ENCODE results near the gene ZGPAT. TPM values are rescaled to one million over a fixed set of nuclear protein-coding genes. Genes with fewer than 3 reads are reported as not detected.

Gene ZGPAT
- total and polyA plus RNA-seq, 10 of the 15 experiments (the other 5 are each of a cell fraction or from before 2014, with no cell fraction given), result 0.58 to 52.9 (median 18.0) TPM

DNA sequence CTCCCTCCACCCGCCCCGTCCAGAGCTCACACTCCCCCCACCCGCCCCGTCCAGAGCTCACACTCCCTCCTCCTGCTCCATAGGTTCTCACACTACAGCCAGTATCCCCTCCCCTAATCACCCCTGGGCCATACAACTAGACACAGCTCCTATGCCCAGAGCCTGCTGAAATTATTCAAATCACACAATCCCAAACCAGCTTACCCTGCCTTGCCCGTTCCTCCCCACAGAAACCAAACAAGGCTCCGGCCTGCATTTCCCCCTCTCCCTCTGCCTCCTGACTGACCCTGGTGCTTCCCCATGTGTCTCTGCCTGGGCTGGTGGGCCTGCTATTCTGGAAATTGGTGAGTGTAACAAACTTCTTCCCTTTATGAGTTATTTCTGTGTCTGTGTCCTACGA is 50.3 kb downstream of the ZGPAT start (continued):
- TF ChIP-seq, protein P1, sequence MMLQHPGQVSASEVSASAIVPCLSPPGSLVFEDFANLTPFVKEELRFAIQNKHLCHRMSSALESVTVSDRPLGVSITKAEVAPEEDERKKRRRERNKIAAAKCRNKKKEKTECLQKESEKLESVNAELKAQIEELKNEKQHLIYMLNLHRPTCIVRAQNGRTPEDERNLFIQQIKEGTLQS (IDR thresholded peaks at IDR 0.05; ENCODE audit: borderline replicate concordance, extremely low read depth, low read depth, low read length), result no peak

DNA sequence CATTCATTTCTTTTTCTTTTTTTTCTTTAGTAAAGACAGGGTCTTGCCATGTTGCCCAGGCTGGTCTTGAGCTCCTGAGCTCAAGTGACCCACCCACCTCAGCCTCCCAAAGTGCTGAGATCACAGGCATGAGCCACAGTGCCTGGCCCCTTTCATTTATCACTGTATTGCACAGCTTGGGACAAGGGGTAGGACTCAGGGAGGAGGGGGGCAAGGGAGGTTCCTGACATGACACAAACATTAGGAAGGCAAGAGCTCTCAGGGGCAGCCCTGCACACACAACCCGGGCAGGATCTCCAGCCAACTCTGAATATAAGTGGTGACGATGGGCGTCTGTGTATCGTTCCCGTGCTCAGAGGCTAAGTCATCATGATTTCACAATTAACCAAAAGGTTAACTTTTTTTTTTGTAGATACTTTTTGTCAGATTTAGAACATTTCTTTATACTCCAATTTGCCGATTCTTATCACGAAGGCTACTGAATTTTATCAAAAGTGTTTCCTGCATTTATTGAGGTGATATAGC is 51.6 kb downstream of the ZGPAT start:
- DNase-seq (ENCODE audit: low read depth, low spot score), result no peak
- ChIA-PET CTCF (interaction anchor here (0.6 to 0.9 kb wide), 3 partner anchors 77 to 967 kb away, joined by 3 read pairs; no protein-coding TSS in a partner anchor), RAD21 (ENCODE audit: unreplicated experiment) (no interaction called here), SMC1A (ENCODE audit: uncharacterized antibody, unreplicated experiment) (interaction anchor here (1.5 kb wide), 1 partner anchor 27 kb away, joined by 4 read pairs; no protein-coding TSS in a partner anchor), POLR2A (interaction anchor here (0.7 kb wide), 1 partner anchor 459 kb away, joined by 3 read pairs; no protein-coding TSS in a partner anchor)
- Histone ChIP-seq H4K20me1 (ENCODE audit: control insufficient read depth, insufficient read depth) (no peaks in the 10 kb centered on the region), H3K4me1 (ENCODE audit: control insufficient read depth, insufficient read depth, low read length) (no peaks in the 10 kb centered on the region), H3K27me3 (replicated peaks in 1 of 2; ENCODE audit: control insufficient read depth in 2 of 2, insufficient read depth in 2 of 2, low read length in 1 of 2) (peaks cover 0 to 2% of the 10 kb centered on the region in 2 experiments; a peak in 1 of 4 replicates), H3K36me3 (ENCODE audit: control insufficient read depth in 2 of 2, insufficient read depth in 2 of 2, low read length in 1 of 2) (no peaks in the 10 kb centered on the region), H3K4me3 (no peak overlapping the region), H3K9me3 (replicated peaks; ENCODE audit: control insufficient read depth, insufficient read depth, low read length) (no peaks in the 10 kb centered on the region), H3K27ac (ENCODE audit: control insufficient read depth, insufficient read depth) (no peak overlapping the region), H3K79me2 (ENCODE audit: control insufficient read depth, insufficient read depth, low read length) (no peaks in the 10 kb centered on the region), H3K9ac (ENCODE audit: control insufficient read depth, insufficient read depth, low read length) (no peak overlapping the region), H2AFZ (ENCODE audit: control insufficient read depth, low read depth, low read length) (no peak overlapping the region), H3K4me2 (ENCODE audit: control insufficient read depth, insufficient read depth) (no peak overlapping the region)
- no peak for FAIRE-seq
- no peak for ATAC-seq
- in situ Hi-C loops (cut with MboI) (no loop called here), intact Hi-C loops (cut with micrococcal nuclease; ENCODE audit: unreplicated experiment) (no loop called here)
- WGBS (ENCODE audit: insufficient coverage, insufficient replicate concordance, low lambda C conversion rate, missing lambda C conversion rate), result 74% methylated on average over 7 of the region's 7 CpGs
- no TSS peak for BruUV-seq (replicated peaks)
- no peak for TF ChIP-seq MXI1 (IDR thresholded peaks at IDR 0.05; ENCODE audit: low read depth, low read length)
- TF ChIP-seq, protein P2, sequence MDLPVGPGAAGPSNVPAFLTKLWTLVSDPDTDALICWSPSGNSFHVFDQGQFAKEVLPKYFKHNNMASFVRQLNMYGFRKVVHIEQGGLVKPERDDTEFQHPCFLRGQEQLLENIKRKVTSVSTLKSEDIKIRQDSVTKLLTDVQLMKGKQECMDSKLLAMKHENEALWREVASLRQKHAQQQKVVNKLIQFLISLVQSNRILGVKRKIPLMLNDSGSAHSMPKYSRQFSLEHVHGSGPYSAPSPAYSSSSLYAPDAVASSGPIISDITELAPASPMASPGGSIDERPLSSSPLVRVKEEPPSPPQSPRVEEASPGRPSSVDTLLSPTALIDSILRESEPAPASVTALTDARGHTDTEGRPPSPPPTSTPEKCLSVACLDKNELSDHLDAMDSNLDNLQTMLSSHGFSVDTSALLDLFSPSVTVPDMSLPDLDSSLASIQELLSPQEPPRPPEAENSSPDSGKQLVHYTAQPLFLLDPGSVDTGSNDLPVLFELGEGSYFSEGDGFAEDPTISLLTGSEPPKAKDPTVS (IDR thresholded peaks at IDR 0.05; ENCODE audit: low read depth, low read length), result no peak
- TF ChIP-seq, protein P3, sequence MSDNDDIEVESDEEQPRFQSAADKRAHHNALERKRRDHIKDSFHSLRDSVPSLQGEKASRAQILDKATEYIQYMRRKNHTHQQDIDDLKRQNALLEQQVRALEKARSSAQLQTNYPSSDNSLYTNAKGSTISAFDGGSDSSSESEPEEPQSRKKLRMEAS (IDR thresholded peaks at IDR 0.05; ENCODE audit: low read depth, low read length), result no peak
- TF ChIP-seq, protein P4, sequence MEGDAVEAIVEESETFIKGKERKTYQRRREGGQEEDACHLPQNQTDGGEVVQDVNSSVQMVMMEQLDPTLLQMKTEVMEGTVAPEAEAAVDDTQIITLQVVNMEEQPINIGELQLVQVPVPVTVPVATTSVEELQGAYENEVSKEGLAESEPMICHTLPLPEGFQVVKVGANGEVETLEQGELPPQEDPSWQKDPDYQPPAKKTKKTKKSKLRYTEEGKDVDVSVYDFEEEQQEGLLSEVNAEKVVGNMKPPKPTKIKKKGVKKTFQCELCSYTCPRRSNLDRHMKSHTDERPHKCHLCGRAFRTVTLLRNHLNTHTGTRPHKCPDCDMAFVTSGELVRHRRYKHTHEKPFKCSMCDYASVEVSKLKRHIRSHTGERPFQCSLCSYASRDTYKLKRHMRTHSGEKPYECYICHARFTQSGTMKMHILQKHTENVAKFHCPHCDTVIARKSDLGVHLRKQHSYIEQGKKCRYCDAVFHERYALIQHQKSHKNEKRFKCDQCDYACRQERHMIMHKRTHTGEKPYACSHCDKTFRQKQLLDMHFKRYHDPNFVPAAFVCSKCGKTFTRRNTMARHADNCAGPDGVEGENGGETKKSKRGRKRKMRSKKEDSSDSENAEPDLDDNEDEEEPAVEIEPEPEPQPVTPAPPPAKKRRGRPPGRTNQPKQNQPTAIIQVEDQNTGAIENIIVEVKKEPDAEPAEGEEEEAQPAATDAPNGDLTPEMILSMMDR (IDR thresholded peaks at IDR 0.05 in 2 of 3, conservative IDR thresholded peaks at IDR 0.05 in 1 of 3; ENCODE audit: control insufficient read depth in 2 of 3, extremely low read depth in 1 of 3, insufficient read depth in 1 of 3, low read depth in 3 of 3, low read length in 3 of 3), result no peak
- TF ChIP-seq BRCA1 (IDR thresholded peaks at IDR 0.05; ENCODE audit: low read depth, low read length), result no peak
- no peak for TF ChIP-seq DPF2 (IDR thresholded peaks at IDR 0.05)
- no peak for TF ChIP-seq SPI1 (IDR thresholded peaks at IDR 0.05; ENCODE audit: borderline replicate concordance, insufficient read depth, low read depth, low read length)
- TF ChIP-seq STAT1 (conservative IDR thresholded peaks at IDR 0.05), result no peak
- no peak for TF ChIP-seq MYB (IDR thresholded peaks at IDR 0.05; ENCODE audit: borderline replicate concordance, low read depth, low read length)
- TF ChIP-seq, protein P5, sequence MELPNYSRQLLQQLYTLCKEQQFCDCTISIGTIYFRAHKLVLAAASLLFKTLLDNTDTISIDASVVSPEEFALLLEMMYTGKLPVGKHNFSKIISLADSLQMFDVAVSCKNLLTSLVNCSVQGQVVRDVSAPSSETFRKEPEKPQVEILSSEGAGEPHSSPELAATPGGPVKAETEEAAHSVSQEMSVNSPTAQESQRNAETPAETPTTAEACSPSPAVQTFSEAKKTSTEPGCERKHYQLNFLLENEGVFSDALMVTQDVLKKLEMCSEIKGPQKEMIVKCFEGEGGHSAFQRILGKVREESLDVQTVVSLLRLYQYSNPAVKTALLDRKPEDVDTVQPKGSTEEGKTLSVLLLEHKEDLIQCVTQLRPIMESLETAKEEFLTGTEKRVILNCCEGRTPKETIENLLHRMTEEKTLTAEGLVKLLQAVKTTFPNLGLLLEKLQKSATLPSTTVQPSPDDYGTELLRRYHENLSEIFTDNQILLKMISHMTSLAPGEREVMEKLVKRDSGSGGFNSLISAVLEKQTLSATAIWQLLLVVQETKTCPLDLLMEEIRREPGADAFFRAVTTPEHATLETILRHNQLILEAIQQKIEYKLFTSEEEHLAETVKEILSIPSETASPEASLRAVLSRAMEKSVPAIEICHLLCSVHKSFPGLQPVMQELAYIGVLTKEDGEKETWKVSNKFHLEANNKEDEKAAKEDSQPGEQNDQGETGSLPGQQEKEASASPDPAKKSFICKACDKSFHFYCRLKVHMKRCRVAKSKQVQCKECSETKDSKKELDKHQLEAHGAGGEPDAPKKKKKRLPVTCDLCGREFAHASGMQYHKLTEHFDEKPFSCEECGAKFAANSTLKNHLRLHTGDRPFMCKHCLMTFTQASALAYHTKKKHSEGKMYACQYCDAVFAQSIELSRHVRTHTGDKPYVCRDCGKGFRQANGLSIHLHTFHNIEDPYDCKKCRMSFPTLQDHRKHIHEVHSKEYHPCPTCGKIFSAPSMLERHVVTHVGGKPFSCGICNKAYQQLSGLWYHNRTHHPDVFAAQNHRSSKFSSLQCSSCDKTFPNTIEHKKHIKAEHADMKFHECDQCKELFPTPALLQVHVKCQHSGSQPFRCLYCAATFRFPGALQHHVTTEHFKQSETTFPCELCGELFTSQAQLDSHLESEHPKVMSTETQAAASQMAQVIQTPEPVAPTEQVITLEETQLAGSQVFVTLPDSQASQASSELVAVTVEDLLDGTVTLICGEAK (IDR thresholded peaks at IDR 0.05; ENCODE audit: borderline replicate concordance), result no peak

All from GM12878 (cell line).